Stimulated activated CD8-positive, alpha-beta memory T cell treated with anti-CD3 and anti-CD28 coated beads, Interleukin-7, amount 100 ng/mL, for 48 hours (primary cell): ENCODE results near the gene SLC38A1.
"Not testable (repeated sequence)": the region's sequence is repeated elsewhere in the genome, so short reads cannot be mapped to it uniquely, and the experiment has no call there.

Experiments
- DNase-seq, 2 donors: peaks; one replicate each; pipeline ENCODE4 v3.0.0-alpha.2; 2020; ENCODE audit warnings: low read depth in 1 of 2; ENCODE audit errors: extremely low read depth in 1 of 2

The SLC38A1 gene

GRCh38 chr12:46265102-46265501 lies 3.7 kb downstream of the SLC38A1 start:
- no peak for DNase-seq

- DNase-seq: no peak
Measured at GRCh38 chr12:46264057-46264456, 4.8 kb downstream of the SLC38A1 start.

- no peak for DNase-seq
Measured at GRCh38 chr12:46263140-46264016, 5.5 kb downstream of the SLC38A1 start.

- DNase-seq: no peak
Measured at GRCh38 chr12:46261646-46262045, 7.2 kb downstream of the SLC38A1 start.

GRCh38 chr12:46260913-46261476 lies 7.8 kb downstream of the SLC38A1 start:
- DNase-seq: no peak

GRCh38 chr12:46260124-46260912 lies 8.5 kb downstream of the SLC38A1 start:
- DNase-seq: no peak

GRCh38 chr12:46259713-46260112 lies 9.1 kb downstream of the SLC38A1 start:
- no peak for DNase-seq

- DNase-seq: no peak
Measured at GRCh38 chr12:46259071-46259470, 9.8 kb downstream of the SLC38A1 start.

GRCh38 chr12:46258129-46258528 lies 10.7 kb downstream of the SLC38A1 start:
- no peak for DNase-seq

- no peak for DNase-seq
Measured at GRCh38 chr12:46256942-46257341, 11.9 kb downstream of the SLC38A1 start.

GRCh38 chr12:46253544-46254162 lies 15.2 kb downstream of the SLC38A1 start:
- DNase-seq: no peak

GRCh38 chr12:46251994-46252393 lies 16.8 kb downstream of the SLC38A1 start:
- not testable (repeated sequence) for DNase-seq

- DNase-seq: not testable (repeated sequence)
Measured at GRCh38 chr12:46249960-46250359, 18.9 kb downstream of the SLC38A1 start.

- no peak for DNase-seq
Measured at GRCh38 chr12:46246021-46246700, 22.7 kb downstream of the SLC38A1 start.

GRCh38 chr12:46244997-46245396 lies 23.8 kb downstream of the SLC38A1 start:
- DNase-seq: no peak

GRCh38 chr12:46244273-46244915 lies 24.4 kb downstream of the SLC38A1 start:
- DNase-seq: no peak

- no peak for DNase-seq
Measured at GRCh38 chr12:46242569-46242968, 26.3 kb downstream of the SLC38A1 start.

GRCh38 chr12:46240436-46240835 lies 28.4 kb downstream of the SLC38A1 start:
- no peak for DNase-seq

GRCh38 chr12:46238821-46239220 lies 30.0 kb downstream of the SLC38A1 start:
- DNase-seq: no peak
